Astrocyte (in vitro differentiated cells and primary cell): Measurements from ENCODE around the gene SEPTIN12. TPM values are rescaled to one million over a fixed set of nuclear protein-coding genes. Genes with fewer than 3 reads are reported as not detected.

Source experiments
- DNase-seq: peaks from one replicate; pipeline ENCODE4 v3.0.0-alpha.2; 2010; ENCODE audit warnings: low read depth
- FAIRE-seq: peaks from 2 replicates; lab custom pipeline; 2011; peaks lifted over from hg19 to GRCh38; lab: Jason Lieb, UNC
- H2AFZ ChIP-seq: 2 replicates; pipeline ENCODE4 v1.6.0; 2012; ENCODE audit warnings: low read depth, low read length, inconsistent platforms
- H3K27ac ChIP-seq: 2 replicates; pipeline ENCODE4 v1.5.1; 2011; ENCODE audit warnings: low read depth, low read length, inconsistent platforms
- H3K27me3 ChIP-seq: 2 replicates; pipeline ENCODE4 v1.6.0; 2011; ENCODE audit warnings: low read length, inconsistent platforms; ENCODE audit not compliant: insufficient read depth
- H3K36me3 ChIP-seq: 2 replicates; pipeline ENCODE4 v1.5.1; 2011; ENCODE audit warnings: low read length, inconsistent platforms; ENCODE audit not compliant: insufficient read depth
- H3K4me1 ChIP-seq: 2 replicates; pipeline ENCODE4 v1.5.1; 2011; ENCODE audit warnings: low read length, inconsistent platforms; ENCODE audit not compliant: insufficient read depth
- H3K4me2 ChIP-seq: 2 replicates; pipeline ENCODE4 v1.6.0; 2012; ENCODE audit warnings: low read length, inconsistent platforms
- H3K4me3 ChIP-seq: 2 replicates; pipeline ENCODE4 v1.5.1; 2011; ENCODE audit warnings: low read depth, mild to moderate bottlenecking, low read length, inconsistent platforms; ENCODE audit not compliant: insufficient read depth
- H3K79me2 ChIP-seq: 2 replicates; pipeline ENCODE4 v1.6.0; 2012; ENCODE audit warnings: mild to moderate bottlenecking, low read length, inconsistent platforms; ENCODE audit not compliant: insufficient read depth
- H3K9ac ChIP-seq: 2 replicates; pipeline ENCODE4 v1.6.0; 2012; ENCODE audit warnings: mild to moderate bottlenecking, low read length, inconsistent platforms
- H3K9me3 ChIP-seq: 2 replicates; pipeline ENCODE4 v1.5.1; 2012; ENCODE audit warnings: low read depth, mild to moderate bottlenecking, low read length, inconsistent platforms; ENCODE audit not compliant: insufficient read depth
- H4K20me1 ChIP-seq: 2 replicates; pipeline ENCODE4 v1.6.0; 2012; ENCODE audit warnings: low read length, inconsistent platforms; ENCODE audit not compliant: insufficient read depth
- H3K27ac Mint-ChIP-seq: one replicate; pipeline ENCODE4 v1.8.0; 2021; ENCODE audit warnings: mild to moderate bottlenecking, mixed read lengths; ENCODE audit not compliant: unreplicated experiment
- H3K27me3 Mint-ChIP-seq: one replicate; pipeline ENCODE4 v1.8.0; 2021; ENCODE audit warnings: low read depth, mixed read lengths; ENCODE audit not compliant: unreplicated experiment
- H3K36me3 Mint-ChIP-seq: one replicate; pipeline ENCODE4 v1.8.0; 2021; ENCODE audit warnings: low read depth, mixed read lengths; ENCODE audit not compliant: unreplicated experiment
- H3K4me1 Mint-ChIP-seq: one replicate; pipeline ENCODE4 v1.8.0; 2021; ENCODE audit warnings: low read depth, mixed read lengths; ENCODE audit not compliant: unreplicated experiment
- H3K4me3 Mint-ChIP-seq: one replicate; pipeline ENCODE4 v1.8.0; 2021; ENCODE audit warnings: mild to moderate bottlenecking, moderate library complexity, mixed read lengths; ENCODE audit not compliant: unreplicated experiment
- H3K9me3 Mint-ChIP-seq: one replicate; pipeline ENCODE4 v1.8.0; 2021; ENCODE audit warnings: mild to moderate bottlenecking, mixed read lengths; ENCODE audit not compliant: unreplicated experiment
- EZH2 ChIP-seq: IDR thresholded peaks from 2 replicates; pipeline ENCODE4 v1.6.1; 2012; ENCODE audit warnings: mild to moderate bottlenecking, low read length, inconsistent platforms; ENCODE audit not compliant: insufficient read depth
- total RNA-seq: library from RNA; stranded (reverse); gene quantifications from 2 replicates; pipeline ENCODE4 v1.2.1, GENCODE V29; 2021
- TF ChIP-seq, protein P1 (sequence below): IDR thresholded peaks from 2 replicates; pipeline ENCODE4 v1.5.1; 2011; ENCODE audit warnings: low read depth, mild to moderate bottlenecking, inconsistent platforms, low read length, moderate library complexity; ENCODE audit not compliant: insufficient read depth

Gene SEPTIN12
- total RNA-seq, 1 donor from 2014 or later = 5.9 TPM

DNA sequence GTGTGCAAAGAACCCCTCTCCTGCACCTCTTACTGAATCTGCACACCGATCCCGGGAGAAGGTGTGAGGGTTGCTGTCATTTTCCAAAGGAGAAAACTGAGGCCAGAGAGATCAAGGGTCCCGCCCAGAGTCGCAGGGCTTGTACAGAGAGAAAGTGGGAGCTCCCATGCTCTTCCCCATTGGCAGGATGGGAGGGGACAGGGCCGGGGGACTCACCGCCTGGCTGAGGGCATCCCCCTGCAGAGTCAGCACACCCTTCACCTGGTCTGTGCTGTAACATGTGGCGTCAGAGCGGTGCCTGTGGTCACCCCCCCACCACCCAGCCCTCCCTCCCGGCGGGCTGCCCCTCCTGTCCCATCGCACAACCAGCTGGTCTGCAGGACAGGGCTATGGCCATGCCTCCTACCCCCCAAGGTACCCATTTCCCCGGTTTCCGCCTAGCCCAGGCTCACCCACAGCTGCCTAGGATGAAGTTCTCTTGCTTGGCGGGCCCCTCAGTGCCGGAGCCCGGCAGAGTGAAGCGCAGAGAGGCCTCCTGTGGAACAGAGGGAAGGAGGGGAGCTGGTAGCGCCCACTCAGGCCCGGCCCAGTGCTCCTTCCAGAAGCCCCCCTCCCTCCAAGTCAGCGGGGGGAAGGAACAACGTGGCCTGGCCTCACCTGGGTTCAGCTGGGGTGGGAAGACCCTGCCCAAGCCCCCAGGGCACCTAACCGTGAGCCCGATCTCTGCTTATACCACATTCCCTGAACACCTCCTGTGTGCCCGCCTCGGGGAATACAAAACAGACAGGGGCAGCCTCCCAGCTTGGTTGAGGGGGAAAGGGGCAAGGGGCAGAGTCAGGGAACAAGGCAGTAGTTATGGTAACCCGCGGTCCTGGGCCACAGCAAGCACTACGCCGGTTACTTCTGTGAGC lies 13.2 kb upstream of the SEPTIN12 start:
- H3K27ac ChIP-seq = no peak overlapping the region
- H3K4me3 ChIP-seq = peak overlapping the region; percentile 71
- H4K20me1 ChIP-seq = peaks cover 16% of the 10 kb centered on the region
- H3K9me3 ChIP-seq = no peaks in the 10 kb centered on the region
- Mint-ChIP-seq H3K4me3 (peak overlapping the region; percentile 85), H3K4me1 (peaks cover 17% of the 10 kb centered on the region), H3K27ac (peak overlapping the region; percentile 34), H3K9me3 (no peaks in the 10 kb centered on the region), H3K36me3 (peaks cover 10% of the 10 kb centered on the region), H3K27me3 (no peaks in the 10 kb centered on the region)
- TF ChIP-seq, protein P1, sequence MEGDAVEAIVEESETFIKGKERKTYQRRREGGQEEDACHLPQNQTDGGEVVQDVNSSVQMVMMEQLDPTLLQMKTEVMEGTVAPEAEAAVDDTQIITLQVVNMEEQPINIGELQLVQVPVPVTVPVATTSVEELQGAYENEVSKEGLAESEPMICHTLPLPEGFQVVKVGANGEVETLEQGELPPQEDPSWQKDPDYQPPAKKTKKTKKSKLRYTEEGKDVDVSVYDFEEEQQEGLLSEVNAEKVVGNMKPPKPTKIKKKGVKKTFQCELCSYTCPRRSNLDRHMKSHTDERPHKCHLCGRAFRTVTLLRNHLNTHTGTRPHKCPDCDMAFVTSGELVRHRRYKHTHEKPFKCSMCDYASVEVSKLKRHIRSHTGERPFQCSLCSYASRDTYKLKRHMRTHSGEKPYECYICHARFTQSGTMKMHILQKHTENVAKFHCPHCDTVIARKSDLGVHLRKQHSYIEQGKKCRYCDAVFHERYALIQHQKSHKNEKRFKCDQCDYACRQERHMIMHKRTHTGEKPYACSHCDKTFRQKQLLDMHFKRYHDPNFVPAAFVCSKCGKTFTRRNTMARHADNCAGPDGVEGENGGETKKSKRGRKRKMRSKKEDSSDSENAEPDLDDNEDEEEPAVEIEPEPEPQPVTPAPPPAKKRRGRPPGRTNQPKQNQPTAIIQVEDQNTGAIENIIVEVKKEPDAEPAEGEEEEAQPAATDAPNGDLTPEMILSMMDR = no peak
- no peak for TF ChIP-seq EZH2
- peaks cover 10% of the 10 kb centered on the region for H3K4me1 ChIP-seq
- H3K27me3 ChIP-seq = no peaks in the 10 kb centered on the region
- peaks cover 6% of the 10 kb centered on the region for H3K36me3 ChIP-seq
- DNase-seq = no peak
- H3K9ac ChIP-seq = peak overlapping the region; percentile 76
- peak overlapping the region; percentile 96 for H3K4me2 ChIP-seq
- no peak for FAIRE-seq
- peak overlapping the region; percentile 86 for H2AFZ ChIP-seq
- H3K79me2 ChIP-seq = no peaks in the 10 kb centered on the region

DNA sequence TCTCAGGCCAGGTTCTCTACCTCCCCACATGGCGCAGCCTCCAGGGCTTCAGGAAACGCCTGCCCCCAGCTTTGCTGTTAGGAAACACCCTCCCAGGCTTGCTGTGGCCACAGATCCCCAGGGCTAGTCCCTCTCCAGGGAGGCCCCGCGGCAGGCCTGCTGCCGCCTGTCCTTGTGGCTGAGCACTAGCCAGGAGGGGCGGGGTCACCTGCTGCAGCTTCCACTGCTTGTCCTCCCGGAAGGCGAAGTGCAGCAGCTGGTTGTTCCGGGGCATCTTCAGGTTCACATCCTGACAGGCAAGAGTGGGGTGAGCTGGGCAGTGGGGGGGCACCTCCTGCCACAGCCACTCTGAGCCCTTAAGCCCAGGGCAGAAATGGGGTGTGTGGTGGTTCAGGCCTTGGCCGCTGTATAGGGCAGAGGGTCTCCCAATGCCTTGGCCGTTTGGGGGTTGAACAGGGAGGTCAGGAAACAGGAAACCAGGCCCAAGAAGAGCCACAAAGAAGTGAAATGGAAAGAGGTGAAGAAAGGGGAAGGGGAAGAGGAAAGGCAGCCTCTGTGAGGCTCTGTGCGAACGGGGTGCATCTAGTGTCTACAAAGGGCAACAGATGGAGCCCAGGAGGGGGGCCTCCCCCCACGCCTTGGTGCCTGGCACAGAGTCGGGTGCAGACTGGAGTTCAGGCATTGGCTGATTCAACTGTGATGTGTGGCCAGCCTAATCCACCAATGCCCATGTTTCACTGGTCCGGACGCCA lies 12.3 kb upstream of the SEPTIN12 start:
- H3K79me2 ChIP-seq = no peaks in the 10 kb centered on the region
- peaks cover 16% of the 10 kb centered on the region for H4K20me1 ChIP-seq
- TF ChIP-seq EZH2 = no peak
- TF ChIP-seq, protein P1 = no peak
- no peak overlapping the region for H2AFZ ChIP-seq
- no peak for DNase-seq
- no peaks in the 10 kb centered on the region for H3K9me3 ChIP-seq
- H3K27me3 Mint-ChIP-seq = no peaks in the 10 kb centered on the region
- no peak for FAIRE-seq
- H3K27ac ChIP-seq = no peak overlapping the region
- no peak overlapping the region for H3K4me3 ChIP-seq
- H3K9me3 Mint-ChIP-seq = no peaks in the 10 kb centered on the region
- H3K27ac Mint-ChIP-seq = no peak overlapping the region
- H3K27me3 ChIP-seq = no peaks in the 10 kb centered on the region
- peaks cover 10% of the 10 kb centered on the region for H3K36me3 Mint-ChIP-seq
- peaks cover 17% of the 10 kb centered on the region for H3K4me1 Mint-ChIP-seq
- H3K4me1 ChIP-seq = peaks cover 10% of the 10 kb centered on the region
- H3K4me2 ChIP-seq = no peak overlapping the region
- H3K4me3 Mint-ChIP-seq = peak overlapping the region; percentile 85
- peaks cover 2% of the 10 kb centered on the region for H3K36me3 ChIP-seq
- H3K9ac ChIP-seq = no peak overlapping the region
